Kidney capillary endothelial cell (primary cell): ENCODE data around the gene PLEKHA8.
"Not testable (repeated sequence)": the region's sequence is repeated elsewhere in the genome, so short reads cannot be mapped to it uniquely, and the experiment has no call there.

Experiments used
- DNase-seq: peaks from one replicate; pipeline ENCODE4 v3.0.0-alpha.2; 2018; ENCODE audit warnings: low spot score

PLEKHA8 gene

GRCh38 chr7:30066687-30067086 is 38.5 kb downstream of the PLEKHA8 start:
- DNase-seq = no peak

GRCh38 chr7:30068117-30068516 is 39.9 kb downstream of the PLEKHA8 start:
- DNase-seq = no peak

GRCh38 chr7:30069096-30069867 is 41.1 kb downstream of the PLEKHA8 start:
- no peak for DNase-seq

GRCh38 chr7:30070052-30070451 is 41.8 kb downstream of the PLEKHA8 start:
- no peak for DNase-seq

- DNase-seq = no peak
These were observed 44.5 kb downstream of the PLEKHA8 start for GRCh38 chr7:30072735-30073134.

- peak; percentile 40 for DNase-seq
These were observed 46.3 kb downstream of the PLEKHA8 start for GRCh38 chr7:30074422-30075030.

GRCh38 chr7:30076411-30076810 is 48.2 kb downstream of the PLEKHA8 start:
- DNase-seq = no peak

- DNase-seq = no peak
These were observed 50.1 kb downstream of the PLEKHA8 start for GRCh38 chr7:30078280-30078679.

- DNase-seq = no peak
These were observed 51.7 kb downstream of the PLEKHA8 start for GRCh38 chr7:30079880-30080279.

- DNase-seq = no peak
These were observed 52.6 kb downstream of the PLEKHA8 start for GRCh38 chr7:30080818-30081217.

GRCh38 chr7:30082686-30083085 is 54.5 kb downstream of the PLEKHA8 start:
- DNase-seq = no peak

GRCh38 chr7:30083334-30083733 is 55.1 kb downstream of the PLEKHA8 start:
- DNase-seq = no peak

GRCh38 chr7:30084212-30084611 is 56.0 kb downstream of the PLEKHA8 start:
- no peak for DNase-seq

GRCh38 chr7:30086529-30086928 is 58.3 kb downstream of the PLEKHA8 start:
- no peak for DNase-seq

GRCh38 chr7:30087371-30087770 is 59.2 kb downstream of the PLEKHA8 start:
- DNase-seq = no peak

GRCh38 chr7:30088362-30088761 is 60.1 kb downstream of the PLEKHA8 start:
- no peak for DNase-seq

GRCh38 chr7:30090111-30090510 is 61.9 kb downstream of the PLEKHA8 start:
- DNase-seq = peak; percentile 49

- no peak for DNase-seq
These were observed 63.3 kb downstream of the PLEKHA8 start for GRCh38 chr7:30091491-30091912.

- DNase-seq = no peak
These were observed 63.8 kb downstream of the PLEKHA8 start for GRCh38 chr7:30091987-30092386.

GRCh38 chr7:30093420-30093952 is 65.3 kb downstream of the PLEKHA8 start:
- DNase-seq = no peak

GRCh38 chr7:30098599-30098998 is 70.4 kb downstream of the PLEKHA8 start:
- DNase-seq = not testable (repeated sequence)

- no peak for DNase-seq
These were observed 74.1 kb downstream of the PLEKHA8 start for GRCh38 chr7:30102281-30102680.

- DNase-seq = no peak
These were observed 75.9 kb downstream of the PLEKHA8 start for GRCh38 chr7:30104157-30104556.
